H9 (cell line): ENCODE results near the gene MACROD1. TPM values are rescaled to one million over a fixed set of nuclear protein-coding genes. Genes with fewer than 3 reads are reported as not detected.
A peak's percentile ranks its signal among the peaks of the same experiment; 100 is the strongest.

Experiments used
- DNase-seq: peaks from one replicate; pipeline ENCODE4 v3.0.0-alpha.2; 2017
- H2AFZ ChIP-seq: one replicate; pipeline ENCODE4 v1.6.1; 2013; ENCODE audit warnings: mild to moderate bottlenecking, low read length, control low read depth, moderate library complexity
- H2AK5ac ChIP-seq: 2 replicates; pipeline ENCODE4 v1.6.1; 2013; ENCODE audit warnings: low read length, control low read depth, mixed read lengths; ENCODE audit not compliant: insufficient read length
- H2BK120ac ChIP-seq: one replicate; pipeline ENCODE4 v1.6.1; 2013; ENCODE audit warnings: low read depth, mild to moderate bottlenecking, low read length, control low read depth, inconsistent platforms; ENCODE audit not compliant: poor library complexity, severe bottlenecking
- H2BK12ac ChIP-seq: 2 replicates; pipeline ENCODE4 v1.6.1; 2013; ENCODE audit warnings: low read length, control low read depth, mixed read lengths, low read depth; ENCODE audit not compliant: insufficient read length
- H2BK15ac ChIP-seq: 2 replicates; pipeline ENCODE4 v1.6.1; 2013; ENCODE audit warnings: low read depth, low read length, control low read depth
- H2BK20ac ChIP-seq: one replicate; pipeline ENCODE4 v1.6.1; 2013; ENCODE audit warnings: low read depth, mild to moderate bottlenecking, low read length, control low read depth, inconsistent platforms; ENCODE audit not compliant: poor library complexity, severe bottlenecking
- H2BK5ac ChIP-seq: 2 replicates; pipeline ENCODE4 v1.6.1; 2013; ENCODE audit warnings: low read length, control low read depth, mixed read lengths; ENCODE audit not compliant: insufficient read length
- H3K14ac ChIP-seq: 2 replicates; pipeline ENCODE4 v1.6.1; 2013; ENCODE audit warnings: low read length, control low read depth; ENCODE audit not compliant: insufficient read depth
- H3K18ac ChIP-seq: 2 replicates; pipeline ENCODE4 v1.6.1; 2013; ENCODE audit warnings: low read depth, mild to moderate bottlenecking, mixed read lengths, low read length, control low read depth; ENCODE audit not compliant: insufficient read length
- H3K23ac ChIP-seq: 2 replicates; pipeline ENCODE4 v1.6.1; 2013; ENCODE audit warnings: low read length, control low read depth, mixed read lengths, low read depth; ENCODE audit not compliant: insufficient read length
- H3K23me2 ChIP-seq: 2 replicates; pipeline ENCODE4 v1.6.1; 2013; ENCODE audit warnings: low read depth, mild to moderate bottlenecking, mixed read lengths, low read length, control low read depth; ENCODE audit not compliant: insufficient read length, poor library complexity, severe bottlenecking
- H3K27ac ChIP-seq: 2 replicates; pipeline ENCODE4 v1.5.1; 2013; ENCODE audit warnings: low read length, control low read depth, mixed read lengths, low read depth; ENCODE audit not compliant: insufficient read length
- H3K27me3 ChIP-seq: 2 replicates; pipeline ENCODE4 v1.6.1; 2013; ENCODE audit warnings: low read length, control low read depth, inconsistent platforms; ENCODE audit not compliant: insufficient read depth
- H3K4ac ChIP-seq: 2 replicates; pipeline ENCODE4 v1.6.1; 2013; ENCODE audit warnings: low read depth, mild to moderate bottlenecking, control low read depth, inconsistent platforms, low read length, moderate library complexity
- H3K4me1 ChIP-seq: 2 replicates; pipeline ENCODE4 v1.6.1; 2013; ENCODE audit warnings: low read length, control low read depth, inconsistent platforms; ENCODE audit not compliant: insufficient read depth
- H3K4me2 ChIP-seq: 2 replicates; pipeline ENCODE4 v1.6.1; 2013; ENCODE audit warnings: low read length, control low read depth, mixed read lengths; ENCODE audit not compliant: insufficient read length, insufficient read depth
- H3K56ac ChIP-seq: 2 replicates; pipeline ENCODE4 v1.6.1; 2013; ENCODE audit warnings: low read depth, mild to moderate bottlenecking, mixed read lengths, low read length, control low read depth; ENCODE audit not compliant: insufficient read length
- H3K79me1 ChIP-seq: 2 replicates; pipeline ENCODE4 v1.6.1; 2013; ENCODE audit warnings: low read depth, mild to moderate bottlenecking, moderate library complexity, low read length, control low read depth, inconsistent platforms; ENCODE audit not compliant: insufficient read depth, poor library complexity, severe bottlenecking
- H3K79me2 ChIP-seq: 2 replicates; pipeline ENCODE4 v1.6.1; 2013; ENCODE audit warnings: low read length, control low read depth, inconsistent platforms; ENCODE audit not compliant: insufficient read depth
- H3K9ac ChIP-seq: 2 replicates; pipeline ENCODE4 v1.6.1; 2013; ENCODE audit warnings: low read length, control low read depth, mixed read lengths; ENCODE audit not compliant: insufficient read length; ENCODE audit errors: extremely low read depth
- H3K9me3 ChIP-seq: one replicate; pipeline ENCODE4 v1.6.1; 2013; ENCODE audit warnings: low read depth, low read length, inconsistent platforms; ENCODE audit not compliant: control insufficient read depth
- H3T11ph ChIP-seq: one replicate; pipeline ENCODE4 v1.6.1; 2013; ENCODE audit warnings: mild to moderate bottlenecking, low read length, control low read depth, inconsistent platforms
- H4K20me1 ChIP-seq: one replicate; pipeline ENCODE4 v1.6.1; 2013; ENCODE audit not compliant: control insufficient read depth, insufficient read length, insufficient read depth
- H4K5ac ChIP-seq: 2 replicates; pipeline ENCODE4 v1.6.1; 2013; ENCODE audit warnings: low read depth, mild to moderate bottlenecking, mixed read lengths, low read length, control low read depth; ENCODE audit not compliant: insufficient read length
- H4K8ac ChIP-seq: replicated peaks from 2 replicates; pipeline ENCODE4 v1.6.1; 2013; ENCODE audit warnings: low read length, control low read depth, mixed read lengths, low read depth; ENCODE audit not compliant: insufficient read length
- H4K91ac ChIP-seq: 2 replicates; pipeline ENCODE4 v1.6.1; 2013; ENCODE audit warnings: low read depth, mild to moderate bottlenecking, moderate library complexity, mixed read lengths, low read length, control low read depth; ENCODE audit not compliant: insufficient read length
- H3K27ac Mint-ChIP-seq, 3 experiments: 2 replicates in 2 of 3; 3 replicates in 1 of 3; pipeline ENCODE4 v1.8.0; 2020 to 2021; ENCODE audit warnings: mixed read lengths in 3 of 3, mild to moderate bottlenecking in 1 of 3, moderate library complexity in 1 of 3
- H3K27me3 Mint-ChIP-seq: 2 replicates; pipeline ENCODE4 v1.8.0; 2021; ENCODE audit warnings: low read depth, mild to moderate bottlenecking, moderate library complexity, mixed read lengths
- H3K36me3 Mint-ChIP-seq, 3 experiments: 2 replicates in 2 of 3; 3 replicates in 1 of 3; pipeline ENCODE4 v1.8.0; 2020 to 2021; ENCODE audit warnings: low read depth in 3 of 3, mixed read lengths in 3 of 3; ENCODE audit not compliant: insufficient read depth in 1 of 3
- H3K4me1 Mint-ChIP-seq, 2 experiments: 2 replicates each; pipeline ENCODE4 v1.8.0; 2020; ENCODE audit warnings: mixed read lengths in 2 of 2
- H3K4me3 Mint-ChIP-seq, 2 experiments: 2 replicates in 1 of 2; 3 replicates in 1 of 2; pipeline ENCODE4 v1.8.0; 2020 to 2021; ENCODE audit warnings: mild to moderate bottlenecking in 2 of 2, mixed read lengths in 2 of 2, moderate library complexity in 1 of 2
- H3K9me3 Mint-ChIP-seq, 2 experiments: 2 replicates in 1 of 2; 3 replicates in 1 of 2; pipeline ENCODE4 v1.8.0; 2020; ENCODE audit warnings: mild to moderate bottlenecking in 2 of 2, mixed read lengths in 2 of 2, moderate library complexity in 1 of 2
- CTCF ChIP-seq: fragments of 200-600 bp; sonication (generic); conservative IDR thresholded peaks from 3 replicates; pipeline ENCODE4 v1.8.0; 2021; ENCODE audit warnings: antibody characterized with exemption, mild to moderate bottlenecking
- WGBS: extraction: QIAGEN DNeasy Blood & Tissue Kit; methylation state at CpG from one replicate; pipeline ENCODE4 v1.1.7; 2013; ENCODE audit warnings: missing lambda C conversion rate, low lambda C conversion rate, mixed read lengths; ENCODE audit not compliant: insufficient read length; ENCODE audit errors: extremely low coverage; 5-methylcytosine and 5-hydroxymethylcytosine counted together
- total RNA-seq: library from RNA; stranded (reverse); gene quantifications from 2 replicates; pipeline ENCODE4 v1.2.1, GENCODE V29; 2021

MACROD1 gene
- total RNA-seq, 1 experiment from 2014 or later: 21.2 TPM

- Histone ChIP-seq H2BK5ac (no peak overlapping the region), H3T11ph (no peak overlapping the region), H3K23me2 (peaks cover 11% of the 10 kb centered on the region), H3K9me3 (no peaks in the 10 kb centered on the region), H3K27me3 (peaks cover 32% of the 10 kb centered on the region; the same call in 1 of the 2 replicates), H2BK12ac (no peak overlapping the region), H3K79me1 (no peaks in the 10 kb centered on the region), H3K18ac (no peak overlapping the region), H4K91ac (no peak overlapping the region), H2AK5ac (no peak overlapping the region), H3K56ac (no peak overlapping the region), H3K4me1 (no peaks in the 10 kb centered on the region), H3K23ac (no peak overlapping the region), H3K4ac (no peak overlapping the region), H3K79me2 (no peaks in the 10 kb centered on the region), H4K20me1 (no peaks in the 10 kb centered on the region), H2BK20ac (no peak overlapping the region), H3K14ac (peak overlapping the region; percentile 5; the same call in 1 of the 2 replicates), H4K8ac (no peak overlapping the region), H4K5ac (no peak overlapping the region), H3K27ac (no peak overlapping the region), H2AFZ (no peak overlapping the region), H3K9ac (no peak overlapping the region), H2BK120ac (no peak overlapping the region), H2BK15ac (no peak overlapping the region), H3K4me2 (peak overlapping the region; percentile 77)
- DNase-seq: peak; percentile 58
- H3K36me3 Mint-ChIP-seq: peaks cover 2 to 10% (median 4%) of the 10 kb centered on the region in 3 experiments; a peak in 5 of 7 replicates
- peak overlapping the region; percentile 42 to 79 for H3K4me3 Mint-ChIP-seq
- H3K27me3 Mint-ChIP-seq: peaks cover 94% of the 10 kb centered on the region
- H3K27ac Mint-ChIP-seq: no peak overlapping the region
- H3K4me1 Mint-ChIP-seq: peaks cover 14 to 24% of the 10 kb centered on the region in 2 experiments
- no CpG with 5 or more reads among the region's 27 CpGs for WGBS
- H3K9me3 Mint-ChIP-seq: peaks cover 9 to 14% of the 10 kb centered on the region in 2 experiments; a peak in 2 of 5 replicates
- TF ChIP-seq CTCF: no peak
Observed at GRCh38 chr11:64007160-64007628, 158.7 kb downstream of the MACROD1 start.
